ENCODE data around the gene CCDC110. TPM values are rescaled to one million over a fixed set of nuclear protein-coding genes. Genes with fewer than 3 reads are reported as not detected.
A peak's percentile ranks its signal among the peaks of the same experiment; 100 is the strongest.

The CCDC110 gene
- total and polyA plus RNA-seq, 9 of the 15 experiments (the other 6 are each of a cell fraction or from before 2014, with no cell fraction given) = 0.04 to 0.35 (median 0.07) TPM; not detected in 4

DNA sequence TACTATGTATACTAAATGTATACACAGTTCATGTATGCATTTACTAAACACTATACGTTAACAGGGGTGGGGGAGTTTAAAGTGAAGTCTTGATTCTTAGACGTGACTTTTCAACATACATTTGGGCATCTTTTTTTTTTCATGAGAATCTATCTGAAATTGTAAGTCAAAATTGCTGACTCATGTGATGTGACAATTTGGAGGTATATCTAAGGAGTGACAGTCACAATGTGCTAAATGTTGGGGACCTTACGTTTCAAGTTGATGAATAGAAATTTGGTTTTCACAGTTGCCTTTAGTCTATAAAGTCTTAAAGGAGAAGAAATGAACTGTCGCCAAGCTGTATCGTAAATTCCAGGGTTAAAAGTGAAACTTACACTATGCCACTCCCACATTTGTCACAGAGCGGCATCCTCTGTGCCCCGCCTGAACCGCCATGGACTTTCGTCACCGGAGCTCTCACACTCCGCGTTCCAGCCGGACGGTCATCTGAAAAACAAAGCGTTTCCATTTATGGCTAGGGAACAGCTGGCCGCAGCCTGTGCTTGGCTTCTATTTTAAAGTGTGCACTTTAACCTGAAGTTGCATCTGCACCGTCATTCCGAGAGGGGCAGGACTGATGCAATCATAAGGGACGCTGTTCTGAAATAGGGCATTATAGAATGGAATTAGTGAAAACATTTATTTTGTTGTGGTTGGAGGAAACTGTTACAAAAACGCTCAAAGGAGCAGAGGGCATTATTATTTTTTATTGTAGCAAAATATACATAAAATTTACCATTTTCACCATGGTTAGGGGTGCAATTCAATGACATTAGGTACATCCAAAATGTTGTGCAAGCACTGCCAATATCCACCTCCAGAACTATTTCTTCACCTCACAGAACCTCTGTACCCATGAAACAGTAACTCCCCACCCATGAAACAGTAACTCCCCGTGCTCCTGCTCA is 32.8 kb upstream of the CCDC110 start (continued):
- TF ChIP-seq, protein P1, sequence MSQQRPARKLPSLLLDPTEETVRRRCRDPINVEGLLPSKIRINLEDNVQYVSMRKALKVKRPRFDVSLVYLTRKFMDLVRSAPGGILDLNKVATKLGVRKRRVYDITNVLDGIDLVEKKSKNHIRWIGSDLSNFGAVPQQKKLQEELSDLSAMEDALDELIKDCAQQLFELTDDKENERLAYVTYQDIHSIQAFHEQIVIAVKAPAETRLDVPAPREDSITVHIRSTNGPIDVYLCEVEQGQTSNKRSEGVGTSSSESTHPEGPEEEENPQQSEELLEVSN (IDR thresholded peaks at IDR 0.05; ENCODE audit: borderline replicate concordance in 1 of 2, extremely low read depth in 1 of 2, insufficient read depth in 1 of 2, insufficient read length in 1 of 2, low read depth in 1 of 2, low read length in 1 of 2, poor library complexity in 1 of 2, severe bottlenecking in 1 of 2) = peak in 1 of 2 experiments; percentile 13
- TF ChIP-seq HMG20B (CRISPR knock-in tag; IDR thresholded peaks at IDR 0.05) = no peak
- 0 out of 2 replicates have a peak, but pooled peaks have one; percentile 22 for TF ChIP-seq ZNF24 (IDR thresholded peaks at IDR 0.05)
- TF ChIP-seq, protein P2, sequence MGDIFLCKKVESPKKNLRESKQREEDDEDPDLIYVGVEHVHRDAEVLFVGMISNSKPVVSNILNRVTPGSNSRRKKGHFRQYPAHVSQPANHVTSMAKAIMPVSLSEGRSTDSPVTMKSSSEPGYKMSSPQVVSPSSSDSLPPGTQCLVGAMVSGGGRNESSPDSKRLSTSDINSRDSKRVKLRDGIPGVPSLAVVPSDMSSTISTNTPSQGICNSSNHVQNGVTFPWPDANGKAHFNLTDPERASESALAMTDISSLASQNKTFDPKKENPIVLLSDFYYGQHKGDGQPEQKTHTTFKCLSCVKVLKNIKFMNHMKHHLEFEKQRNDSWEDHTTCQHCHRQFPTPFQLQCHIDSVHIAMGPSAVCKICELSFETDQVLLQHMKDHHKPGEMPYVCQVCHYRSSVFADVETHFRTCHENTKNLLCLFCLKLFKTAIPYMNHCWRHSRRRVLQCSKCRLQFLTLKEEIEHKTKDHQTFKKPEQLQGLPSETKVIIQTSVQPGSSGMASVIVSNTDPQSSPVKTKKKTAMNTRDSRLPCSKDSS (IDR thresholded peaks at IDR 0.05; ENCODE audit: low read depth, partially characterized antibody) = no peak
- peak; percentile 69 for TF ChIP-seq SOX6 (IDR thresholded peaks at IDR 0.05)
- no peak for TF ChIP-seq EZH2 (IDR thresholded peaks at IDR 0.05; ENCODE audit: borderline replicate concordance, low read depth, low read length)
- TF ChIP-seq MYC (IDR thresholded peaks at IDR 0.05; ENCODE audit: low read depth, low read length) = peak; percentile 54; the same call in 1 of the 2 replicates
- no peak for TF ChIP-seq MYC (CRISPR knock-in tag; IDR thresholded peaks at IDR 0.05; ENCODE audit: borderline replicate concordance, low read depth)

All from K562 (cell line).